PC-3 (cell line): ENCODE results near the gene MYEOV.

Source experiments
- CTCF ChIP-seq: fragments of 300-600 bp; sonication (generic); conservative IDR thresholded peaks from 2 replicates; pipeline ENCODE4 v1.5.1; 2017; ENCODE audit warnings: antibody characterized with exemption, low read depth, mild to moderate bottlenecking, low read length
- EZH2 ChIP-seq: fragments of 300-600 bp; sonication (generic); IDR thresholded peaks from one replicate; pipeline ENCODE4 v1.6.1; 2017; ENCODE audit warnings: antibody characterized with exemption, mild to moderate bottlenecking, low read length; ENCODE audit not compliant: unreplicated experiment
- EZH2phosphoT487 ChIP-seq: fragments of 300-600 bp; sonication (generic); IDR thresholded peaks from 2 replicates; pipeline ENCODE4 v1.6.1; 2018; ENCODE audit warnings: mild to moderate bottlenecking, antibody characterized with exemption, low read length, borderline replicate concordance

DNA sequence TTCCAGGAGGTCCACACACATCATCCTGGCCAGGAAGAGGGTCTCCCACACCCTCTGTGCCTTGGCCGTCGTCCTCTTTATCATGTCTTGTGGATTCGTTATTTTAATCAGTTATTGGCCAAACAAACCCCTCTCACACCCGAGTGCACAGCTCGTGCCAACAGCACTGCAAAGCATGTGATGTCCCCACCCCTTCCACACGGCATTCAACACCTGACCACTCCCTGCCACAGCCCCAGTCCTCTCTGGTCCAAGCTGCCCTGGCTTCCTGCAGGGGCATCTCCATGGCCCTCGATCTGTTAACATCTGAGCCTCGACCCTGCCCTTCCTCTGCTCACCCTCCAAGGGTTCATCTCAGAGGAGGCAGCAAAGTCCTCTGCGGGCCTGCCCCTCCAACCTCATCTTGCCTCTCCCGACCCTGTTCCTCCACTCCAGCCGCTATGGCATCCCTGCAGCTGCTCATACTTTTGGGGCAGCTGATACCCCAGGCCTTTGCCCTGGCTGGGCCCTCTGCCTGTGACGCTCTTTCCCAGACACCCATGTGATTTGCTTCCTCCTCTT is 14.0 kb downstream of the MYEOV start:
- TF ChIP-seq CTCF (no peak), EZH2 (no peak), EZH2phosphoT487 (no peak)
